ENCODE measurements around the gene ANKDD1B.

ANKDD1B gene

DNA sequence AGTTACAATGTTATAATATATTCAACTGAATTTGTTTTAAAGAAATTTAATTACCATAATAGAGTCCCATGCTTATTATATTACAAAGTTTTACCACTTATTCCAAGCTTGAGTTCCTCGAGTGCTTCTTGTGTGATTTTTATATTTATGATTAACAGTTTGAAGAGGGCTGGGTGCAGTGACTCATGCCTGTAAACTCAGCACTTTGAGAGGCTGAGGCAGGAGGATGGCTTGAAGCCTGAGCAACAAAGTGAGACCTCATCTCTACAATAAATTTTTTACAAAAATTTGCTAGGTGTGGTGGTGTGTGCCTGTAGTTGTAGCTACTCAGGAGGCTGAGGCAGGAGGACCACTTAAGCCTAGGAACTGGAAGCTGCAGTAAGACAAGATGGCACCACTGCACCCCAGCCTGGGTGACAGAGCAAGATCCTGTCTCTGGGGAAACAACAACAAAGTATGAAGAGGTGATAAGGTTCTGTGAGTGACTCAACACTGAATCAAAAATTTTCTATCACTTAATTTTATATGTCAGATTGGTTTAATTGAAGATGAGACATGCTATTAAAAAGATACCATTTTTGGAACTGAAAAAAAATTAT is 96.8 kb downstream of the ANKDD1B start:
- POLR2A ChIA-PET: interaction anchor here (1.4 kb wide), 1 partner anchor 9 kb away, joined by 6 read pairs; the partner anchor contains the start of gene POC5
- no peaks in the 10 kb centered on the region for H3K9me3 ChIP-seq (ENCODE audit: control insufficient read depth, insufficient read depth, low read depth, low read length)
- CTCF ChIA-PET: interaction anchor here (0.7 kb wide), 1 partner anchor 91 kb away, joined by 4 read pairs; no protein-coding TSS in a partner anchor
- no peak overlapping the region for H3K27ac ChIP-seq (ENCODE audit: extremely low read depth, low read depth, low read length)
- no peaks in the 10 kb centered on the region for H3K4me1 ChIP-seq (ENCODE audit: control insufficient read depth, insufficient read depth, low read length)
- peaks cover 16 to 44% of the 10 kb centered on the region in 2 experiments for H3K36me3 ChIP-seq (ENCODE audit: control insufficient read depth in 2 of 2, insufficient read depth in 1 of 2, low read length in 2 of 2)
- H3K4me3 ChIP-seq (ENCODE audit: low read depth, low read length): no peak overlapping the region
- no peak for TF ChIP-seq ZBTB8A (tag by site-specific recombination; IDR thresholded peaks at IDR 0.05)
- TF ChIP-seq RBAK (tag by site-specific recombination; IDR thresholded peaks at IDR 0.05): no peak
- TF ChIP-seq ZNF341 (tag by site-specific recombination; IDR thresholded peaks at IDR 0.05; ENCODE audit: low read depth): no peak
- no peak for TF ChIP-seq ZNF623 (tag by site-specific recombination; IDR thresholded peaks at IDR 0.05)
- no peak for TF ChIP-seq ZNF747 (tag by site-specific recombination; IDR thresholded peaks at IDR 0.05)
- TF ChIP-seq, protein P1, sequence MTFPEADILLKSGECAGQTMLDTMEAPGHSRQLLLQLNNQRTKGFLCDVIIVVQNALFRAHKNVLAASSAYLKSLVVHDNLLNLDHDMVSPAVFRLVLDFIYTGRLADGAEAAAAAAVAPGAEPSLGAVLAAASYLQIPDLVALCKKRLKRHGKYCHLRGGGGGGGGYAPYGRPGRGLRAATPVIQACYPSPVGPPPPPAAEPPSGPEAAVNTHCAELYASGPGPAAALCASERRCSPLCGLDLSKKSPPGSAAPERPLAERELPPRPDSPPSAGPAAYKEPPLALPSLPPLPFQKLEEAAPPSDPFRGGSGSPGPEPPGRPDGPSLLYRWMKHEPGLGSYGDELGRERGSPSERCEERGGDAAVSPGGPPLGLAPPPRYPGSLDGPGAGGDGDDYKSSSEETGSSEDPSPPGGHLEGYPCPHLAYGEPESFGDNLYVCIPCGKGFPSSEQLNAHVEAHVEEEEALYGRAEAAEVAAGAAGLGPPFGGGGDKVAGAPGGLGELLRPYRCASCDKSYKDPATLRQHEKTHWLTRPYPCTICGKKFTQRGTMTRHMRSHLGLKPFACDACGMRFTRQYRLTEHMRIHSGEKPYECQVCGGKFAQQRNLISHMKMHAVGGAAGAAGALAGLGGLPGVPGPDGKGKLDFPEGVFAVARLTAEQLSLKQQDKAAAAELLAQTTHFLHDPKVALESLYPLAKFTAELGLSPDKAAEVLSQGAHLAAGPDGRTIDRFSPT (tag by site-specific recombination; IDR thresholded peaks at IDR 0.05): no peak
- TF ChIP-seq, protein P2, sequence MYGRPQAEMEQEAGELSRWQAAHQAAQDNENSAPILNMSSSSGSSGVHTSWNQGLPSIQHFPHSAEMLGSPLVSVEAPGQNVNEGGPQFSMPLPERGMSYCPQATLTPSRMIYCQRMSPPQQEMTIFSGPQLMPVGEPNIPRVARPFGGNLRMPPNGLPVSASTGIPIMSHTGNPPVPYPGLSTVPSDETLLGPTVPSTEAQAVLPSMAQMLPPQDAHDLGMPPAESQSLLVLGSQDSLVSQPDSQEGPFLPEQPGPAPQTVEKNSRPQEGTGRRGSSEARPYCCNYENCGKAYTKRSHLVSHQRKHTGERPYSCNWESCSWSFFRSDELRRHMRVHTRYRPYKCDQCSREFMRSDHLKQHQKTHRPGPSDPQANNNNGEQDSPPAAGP (tag by site-specific recombination; IDR thresholded peaks at IDR 0.05): no peak
- TF ChIP-seq ZNF354C (tag by site-specific recombination; IDR thresholded peaks at IDR 0.05; ENCODE audit: borderline replicate concordance, low read depth): no peak

- ChIA-PET POLR2A (no interaction called here), CTCF (no interaction called here)
- no peaks in the 10 kb centered on the region for H3K4me1 ChIP-seq (ENCODE audit: control insufficient read depth, insufficient read depth, low read length)
- no peak overlapping the region for H3K4me3 ChIP-seq (ENCODE audit: low read depth, low read length)
- peaks cover 0 to 42% of the 10 kb centered on the region in 2 experiments for H3K36me3 ChIP-seq (ENCODE audit: control insufficient read depth in 2 of 2, insufficient read depth in 1 of 2, low read length in 2 of 2)
- H3K9me3 ChIP-seq (ENCODE audit: control insufficient read depth, insufficient read depth, low read depth, low read length): no peaks in the 10 kb centered on the region
- H3K27ac ChIP-seq (ENCODE audit: extremely low read depth, low read depth, low read length): no peak overlapping the region
- TF ChIP-seq, protein P3, sequence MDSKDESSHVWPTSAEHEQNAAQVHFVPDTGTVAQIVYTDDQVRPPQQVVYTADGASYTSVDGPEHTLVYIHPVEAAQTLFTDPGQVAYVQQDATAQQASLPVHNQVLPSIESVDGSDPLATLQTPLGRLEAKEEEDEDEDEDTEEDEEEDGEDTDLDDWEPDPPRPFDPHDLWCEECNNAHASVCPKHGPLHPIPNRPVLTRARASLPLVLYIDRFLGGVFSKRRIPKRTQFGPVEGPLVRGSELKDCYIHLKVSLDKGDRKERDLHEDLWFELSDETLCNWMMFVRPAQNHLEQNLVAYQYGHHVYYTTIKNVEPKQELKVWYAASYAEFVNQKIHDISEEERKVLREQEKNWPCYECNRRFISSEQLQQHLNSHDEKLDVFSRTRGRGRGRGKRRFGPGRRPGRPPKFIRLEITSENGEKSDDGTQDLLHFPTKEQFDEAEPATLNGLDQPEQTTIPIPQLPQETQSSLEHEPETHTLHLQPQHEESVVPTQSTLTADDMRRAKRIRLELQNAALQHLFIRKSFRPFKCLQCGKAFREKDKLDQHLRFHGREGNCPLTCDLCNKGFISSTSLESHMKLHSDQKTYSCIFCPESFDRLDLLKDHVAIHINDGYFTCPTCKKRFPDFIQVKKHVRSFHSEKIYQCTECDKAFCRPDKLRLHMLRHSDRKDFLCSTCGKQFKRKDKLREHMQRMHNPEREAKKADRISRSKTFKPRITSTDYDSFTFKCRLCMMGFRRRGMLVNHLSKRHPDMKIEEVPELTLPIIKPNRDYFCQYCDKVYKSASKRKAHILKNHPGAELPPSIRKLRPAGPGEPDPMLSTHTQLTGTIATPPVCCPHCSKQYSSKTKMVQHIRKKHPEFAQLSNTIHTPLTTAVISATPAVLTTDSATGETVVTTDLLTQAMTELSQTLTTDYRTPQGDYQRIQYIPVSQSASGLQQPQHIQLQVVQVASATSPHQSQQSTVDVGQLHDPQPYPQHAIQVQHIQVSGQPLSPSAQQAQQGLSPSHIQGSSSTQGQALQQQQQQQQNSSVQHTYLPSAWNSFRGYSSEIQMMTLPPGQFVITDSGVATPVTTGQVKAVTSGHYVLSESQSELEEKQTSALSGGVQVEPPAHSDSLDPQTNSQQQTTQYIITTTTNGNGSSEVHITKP (tag by site-specific recombination; IDR thresholded peaks at IDR 0.05): no peak
- TF ChIP-seq ZNF2 (tag by site-specific recombination; IDR thresholded peaks at IDR 0.05) (no peak), KLF1 (tag by site-specific recombination; IDR thresholded peaks at IDR 0.05) (no peak), YY1 (tag by site-specific recombination; IDR thresholded peaks at IDR 0.05) (no peak), ATF2 (tag by site-specific recombination; IDR thresholded peaks at IDR 0.05; ENCODE audit: low read depth) (no peak), HOXC10 (CRISPR knock-in tag; IDR thresholded peaks at IDR 0.05) (no peak)
- TF ChIP-seq, protein P4, sequence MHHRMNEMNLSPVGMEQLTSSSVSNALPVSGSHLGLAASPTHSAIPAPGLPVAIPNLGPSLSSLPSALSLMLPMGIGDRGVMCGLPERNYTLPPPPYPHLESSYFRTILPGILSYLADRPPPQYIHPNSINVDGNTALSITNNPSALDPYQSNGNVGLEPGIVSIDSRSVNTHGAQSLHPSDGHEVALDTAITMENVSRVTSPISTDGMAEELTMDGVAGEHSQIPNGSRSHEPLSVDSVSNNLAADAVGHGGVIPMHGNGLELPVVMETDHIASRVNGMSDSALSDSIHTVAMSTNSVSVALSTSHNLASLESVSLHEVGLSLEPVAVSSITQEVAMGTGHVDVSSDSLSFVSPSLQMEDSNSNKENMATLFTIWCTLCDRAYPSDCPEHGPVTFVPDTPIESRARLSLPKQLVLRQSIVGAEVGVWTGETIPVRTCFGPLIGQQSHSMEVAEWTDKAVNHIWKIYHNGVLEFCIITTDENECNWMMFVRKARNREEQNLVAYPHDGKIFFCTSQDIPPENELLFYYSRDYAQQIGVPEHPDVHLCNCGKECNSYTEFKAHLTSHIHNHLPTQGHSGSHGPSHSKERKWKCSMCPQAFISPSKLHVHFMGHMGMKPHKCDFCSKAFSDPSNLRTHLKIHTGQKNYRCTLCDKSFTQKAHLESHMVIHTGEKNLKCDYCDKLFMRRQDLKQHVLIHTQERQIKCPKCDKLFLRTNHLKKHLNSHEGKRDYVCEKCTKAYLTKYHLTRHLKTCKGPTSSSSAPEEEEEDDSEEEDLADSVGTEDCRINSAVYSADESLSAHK (tag by site-specific recombination; IDR thresholded peaks at IDR 0.05): no peak
- TF ChIP-seq, protein P5, sequence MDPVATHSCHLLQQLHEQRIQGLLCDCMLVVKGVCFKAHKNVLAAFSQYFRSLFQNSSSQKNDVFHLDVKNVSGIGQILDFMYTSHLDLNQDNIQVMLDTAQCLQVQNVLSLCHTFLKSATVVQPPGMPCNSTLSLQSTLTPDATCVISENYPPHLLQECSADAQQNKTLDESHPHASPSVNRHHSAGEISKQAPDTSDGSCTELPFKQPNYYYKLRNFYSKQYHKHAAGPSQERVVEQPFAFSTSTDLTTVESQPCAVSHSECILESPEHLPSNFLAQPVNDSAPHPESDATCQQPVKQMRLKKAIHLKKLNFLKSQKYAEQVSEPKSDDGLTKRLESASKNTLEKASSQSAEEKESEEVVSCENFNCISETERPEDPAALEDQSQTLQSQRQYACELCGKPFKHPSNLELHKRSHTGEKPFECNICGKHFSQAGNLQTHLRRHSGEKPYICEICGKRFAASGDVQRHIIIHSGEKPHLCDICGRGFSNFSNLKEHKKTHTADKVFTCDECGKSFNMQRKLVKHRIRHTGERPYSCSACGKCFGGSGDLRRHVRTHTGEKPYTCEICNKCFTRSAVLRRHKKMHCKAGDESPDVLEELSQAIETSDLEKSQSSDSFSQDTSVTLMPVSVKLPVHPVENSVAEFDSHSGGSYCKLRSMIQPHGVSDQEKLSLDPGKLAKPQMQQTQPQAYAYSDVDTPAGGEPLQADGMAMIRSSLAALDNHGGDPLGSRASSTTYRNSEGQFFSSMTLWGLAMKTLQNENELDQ (tag by site-specific recombination; IDR thresholded peaks at IDR 0.05; ENCODE audit: low read depth): no peak
- TF ChIP-seq, protein P6, sequence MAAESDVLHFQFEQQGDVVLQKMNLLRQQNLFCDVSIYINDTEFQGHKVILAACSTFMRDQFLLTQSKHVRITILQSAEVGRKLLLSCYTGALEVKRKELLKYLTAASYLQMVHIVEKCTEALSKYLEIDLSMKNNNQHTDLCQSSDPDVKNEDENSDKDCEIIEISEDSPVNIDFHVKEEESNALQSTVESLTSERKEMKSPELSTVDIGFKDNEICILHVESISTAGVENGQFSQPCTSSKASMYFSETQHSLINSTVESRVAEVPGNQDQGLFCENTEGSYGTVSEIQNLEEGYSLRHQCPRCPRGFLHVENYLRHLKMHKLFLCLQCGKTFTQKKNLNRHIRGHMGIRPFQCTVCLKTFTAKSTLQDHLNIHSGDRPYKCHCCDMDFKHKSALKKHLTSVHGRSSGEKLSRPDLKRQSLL (tag by site-specific recombination; IDR thresholded peaks at IDR 0.05): no peak
Observed at GRCh38 chr5:75710637-75711036, 99.4 kb downstream of the ANKDD1B start.

Data from HEK293 (cell line).